Left ventricle myocardium inferior (tissue), 1 donor: ENCODE measurements around the gene FRMD4A. TPM values are rescaled to one million over a fixed set of nuclear protein-coding genes. Genes with fewer than 3 reads are reported as not detected.

ENCODE experiments used
- DNase-seq: peaks from one replicate; pipeline ENCODE4 v3.0.0-alpha.2; 2020
- H3K27ac ChIP-seq: fragments of 200-600 bp; replicated peaks from 2 replicates; pipeline ENCODE4 v1.8.0; 2021
- H3K27me3 ChIP-seq: fragments of 200-600 bp; 2 replicates; pipeline ENCODE4 v1.8.0; 2021; ENCODE audit warnings: low read depth
- H3K36me3 ChIP-seq: fragments of 200-600 bp; 2 replicates; pipeline ENCODE4 v1.8.0; 2021
- H3K4me1 ChIP-seq: fragments of 200-600 bp; 2 replicates; pipeline ENCODE4 v1.8.0; 2021
- H3K4me3 ChIP-seq: fragments of 200-600 bp; 2 replicates; pipeline ENCODE4 v1.8.0; 2021; ENCODE audit warnings: mild to moderate bottlenecking, moderate library complexity
- H3K9me3 ChIP-seq: fragments of 200-600 bp; replicated peaks from 2 replicates; pipeline ENCODE4 v1.8.0; 2021
- intact Hi-C: fragments of 100-400 bp; cut with micrococcal nuclease; formaldehyde crosslinking; loops from one replicate; pipeline ENCODE4 v1.11.0; 2022
- total RNA-seq: library from RNA; stranded (reverse); fragmentation: NEBNext Ultra II Directional; extraction: Animal tissue kit (Norgen Biotek cat#: 25700); gene quantifications from one replicate; pipeline ENCODE4 v1.2.1, GENCODE V29; 2021
- TF ChIP-seq, protein P1 (sequence below): fragments of 200-600 bp; IDR thresholded peaks from 2 replicates; pipeline ENCODE4 v1.8.0; 2021; ENCODE audit warnings: antibody characterized with exemption, mild to moderate bottlenecking, borderline replicate concordance
- donor health status: DM: no; HTN: yes; CAD: no; lungs with severe emphysema.

The FRMD4A gene
- total RNA-seq, 1 donor from 2014 or later = 26.1 TPM

- TF ChIP-seq, protein P1, sequence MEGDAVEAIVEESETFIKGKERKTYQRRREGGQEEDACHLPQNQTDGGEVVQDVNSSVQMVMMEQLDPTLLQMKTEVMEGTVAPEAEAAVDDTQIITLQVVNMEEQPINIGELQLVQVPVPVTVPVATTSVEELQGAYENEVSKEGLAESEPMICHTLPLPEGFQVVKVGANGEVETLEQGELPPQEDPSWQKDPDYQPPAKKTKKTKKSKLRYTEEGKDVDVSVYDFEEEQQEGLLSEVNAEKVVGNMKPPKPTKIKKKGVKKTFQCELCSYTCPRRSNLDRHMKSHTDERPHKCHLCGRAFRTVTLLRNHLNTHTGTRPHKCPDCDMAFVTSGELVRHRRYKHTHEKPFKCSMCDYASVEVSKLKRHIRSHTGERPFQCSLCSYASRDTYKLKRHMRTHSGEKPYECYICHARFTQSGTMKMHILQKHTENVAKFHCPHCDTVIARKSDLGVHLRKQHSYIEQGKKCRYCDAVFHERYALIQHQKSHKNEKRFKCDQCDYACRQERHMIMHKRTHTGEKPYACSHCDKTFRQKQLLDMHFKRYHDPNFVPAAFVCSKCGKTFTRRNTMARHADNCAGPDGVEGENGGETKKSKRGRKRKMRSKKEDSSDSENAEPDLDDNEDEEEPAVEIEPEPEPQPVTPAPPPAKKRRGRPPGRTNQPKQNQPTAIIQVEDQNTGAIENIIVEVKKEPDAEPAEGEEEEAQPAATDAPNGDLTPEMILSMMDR = no peak
- no peak overlapping the region for H3K4me3 ChIP-seq
- H3K36me3 ChIP-seq = no peaks in the 10 kb centered on the region
- no peaks in the 10 kb centered on the region for H3K9me3 ChIP-seq
- DNase-seq = no peak
- no peaks in the 10 kb centered on the region for H3K27me3 ChIP-seq
- H3K27ac ChIP-seq = peak overlapping the region; percentile 27
- intact Hi-C loops = no loop called here
- peaks cover 69% of the 10 kb centered on the region for H3K4me1 ChIP-seq
Measured at GRCh38 chr10:13885238-13885990, 445.3 kb downstream of the FRMD4A start.

- DNase-seq = no peak
- H3K4me3 ChIP-seq = no peak overlapping the region
- TF ChIP-seq, protein P1 = no peak
- H3K27ac ChIP-seq = peak overlapping the region; percentile 87
- peaks cover 66% of the 10 kb centered on the region for H3K4me1 ChIP-seq
- no peaks in the 10 kb centered on the region for H3K27me3 ChIP-seq
- H3K36me3 ChIP-seq = no peaks in the 10 kb centered on the region
- no peaks in the 10 kb centered on the region for H3K9me3 ChIP-seq
- intact Hi-C loops = no loop called here
Measured at GRCh38 chr10:13883636-13884444, 446.9 kb downstream of the FRMD4A start.

- Histone ChIP-seq H3K27me3 (no peaks in the 10 kb centered on the region), H3K36me3 (no peaks in the 10 kb centered on the region), H3K9me3 (no peaks in the 10 kb centered on the region), H3K4me1 (peaks cover 70% of the 10 kb centered on the region), H3K27ac (peak overlapping the region; percentile 87), H3K4me3 (peak overlapping the region; percentile 32)
- intact Hi-C loops = no loop called here
- DNase-seq = no peak
- TF ChIP-seq, protein P1 = no peak
Measured at GRCh38 chr10:13882119-13882711, 448.5 kb downstream of the FRMD4A start.

GRCh38 chr10:13880760-13881159 lies 450.0 kb downstream of the FRMD4A start:
- intact Hi-C loops = no loop called here

More at GRCh38 chr10:13880760-13881159, 450.0 kb downstream of the FRMD4A start:
- Histone ChIP-seq H3K27me3 (no peaks in the 10 kb centered on the region), H3K4me3 (no peak overlapping the region), H3K36me3 (no peaks in the 10 kb centered on the region), H3K4me1 (peaks cover 80% of the 10 kb centered on the region), H3K27ac (peak overlapping the region; percentile 87), H3K9me3 (no peaks in the 10 kb centered on the region)
- DNase-seq = no peak
- TF ChIP-seq, protein P1 = no peak
